Effector CD4-positive, alpha-beta T cell (primary cell): Measurements from ENCODE around the gene TMEM184B.

Experiments used
- DNase-seq: peaks from one replicate; pipeline ENCODE4 v3.0.0-alpha.2; 2020
- total RNA-seq: gene quantifications from one replicate; lab custom pipeline; 2026; lab: John Stamatoyannopoulos, UW

TMEM184B gene
- total RNA-seq, result 35.6 reads per million, percentile 60 among the genes with 10 or more reads in this experiment

DNA sequence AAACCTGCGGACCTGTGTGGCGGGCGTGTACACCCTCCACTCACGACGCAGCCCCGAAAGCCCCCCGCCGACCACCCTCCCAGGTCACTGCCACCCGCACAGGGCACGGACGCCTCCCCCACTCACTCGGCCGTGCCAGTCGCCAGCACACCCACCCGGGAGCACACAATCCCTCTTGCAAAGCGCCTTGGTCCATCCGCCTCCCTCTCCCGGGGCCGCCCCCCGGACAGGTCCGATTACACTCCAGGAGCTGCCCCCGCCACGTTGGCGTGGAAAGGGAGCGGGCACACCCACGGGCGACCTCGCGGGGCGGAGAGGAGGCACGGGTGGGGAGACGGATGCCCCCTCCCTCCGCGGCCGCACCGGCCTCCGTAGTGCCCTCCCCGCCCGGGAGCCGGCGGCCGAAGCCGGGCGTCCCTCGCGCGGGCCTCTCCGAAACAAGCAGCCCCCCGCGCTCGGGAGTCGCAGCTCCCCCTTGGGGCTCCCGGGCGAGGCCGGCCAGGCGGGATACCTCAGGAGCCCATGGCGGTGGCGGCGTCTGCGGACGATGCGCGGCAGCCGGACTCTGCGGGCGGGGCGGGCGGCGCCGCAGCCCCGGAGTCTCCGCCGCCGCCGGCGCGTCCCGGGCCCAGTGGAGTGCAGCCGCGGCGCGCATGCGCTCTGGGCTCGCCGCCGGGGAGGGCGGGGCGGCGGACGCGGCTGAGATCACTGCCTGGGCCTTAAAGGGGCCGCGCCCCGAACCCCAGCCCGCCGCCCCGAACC, at the start of gene TMEM184B:
TMEM184B (minus strand) TSS at position 638 of the 762 bp plus-strand sequence. CDS start 25,049 bp downstream, outside the sequence.
- DNase-seq, result peak; percentile 73

DNA sequence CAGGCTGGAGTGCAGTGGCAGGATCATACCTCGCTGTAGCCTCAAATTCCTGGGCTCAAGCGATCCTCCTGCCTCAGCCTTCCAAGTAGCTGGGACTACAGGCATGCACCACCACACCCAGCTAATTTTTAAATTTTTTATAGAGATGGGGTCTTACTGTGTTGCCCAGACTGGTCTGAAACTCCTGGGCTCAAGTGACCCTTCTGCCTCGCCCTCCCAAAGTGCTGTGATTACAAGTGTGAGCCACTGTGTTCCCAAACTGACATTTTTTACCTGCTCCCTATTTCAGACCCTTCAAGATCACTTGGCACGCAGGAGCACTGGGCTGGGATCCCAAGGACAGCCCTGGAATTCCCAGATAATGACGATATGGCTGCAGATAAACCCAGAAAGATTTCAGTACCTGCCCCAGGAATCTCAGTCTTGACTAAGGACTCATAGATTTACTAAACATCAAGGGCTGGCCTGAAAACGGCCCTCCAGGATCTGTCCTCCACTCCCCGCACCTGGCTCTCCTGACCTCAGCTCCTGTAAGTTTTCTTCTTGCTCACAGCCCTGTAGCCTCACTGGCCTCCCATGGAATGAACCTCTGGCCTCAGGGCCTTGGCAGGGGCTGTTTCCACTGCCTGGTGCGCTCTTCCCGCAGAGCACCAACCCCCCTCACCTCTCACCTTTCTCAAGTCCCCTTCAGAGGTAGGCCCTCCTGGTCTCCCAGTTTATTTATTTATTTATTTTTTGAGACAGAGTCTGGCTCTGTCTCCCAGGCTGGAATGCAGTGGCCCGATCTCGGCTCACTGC, 48.0 kb upstream of the TMEM184B start:
- no peak for DNase-seq

DNA sequence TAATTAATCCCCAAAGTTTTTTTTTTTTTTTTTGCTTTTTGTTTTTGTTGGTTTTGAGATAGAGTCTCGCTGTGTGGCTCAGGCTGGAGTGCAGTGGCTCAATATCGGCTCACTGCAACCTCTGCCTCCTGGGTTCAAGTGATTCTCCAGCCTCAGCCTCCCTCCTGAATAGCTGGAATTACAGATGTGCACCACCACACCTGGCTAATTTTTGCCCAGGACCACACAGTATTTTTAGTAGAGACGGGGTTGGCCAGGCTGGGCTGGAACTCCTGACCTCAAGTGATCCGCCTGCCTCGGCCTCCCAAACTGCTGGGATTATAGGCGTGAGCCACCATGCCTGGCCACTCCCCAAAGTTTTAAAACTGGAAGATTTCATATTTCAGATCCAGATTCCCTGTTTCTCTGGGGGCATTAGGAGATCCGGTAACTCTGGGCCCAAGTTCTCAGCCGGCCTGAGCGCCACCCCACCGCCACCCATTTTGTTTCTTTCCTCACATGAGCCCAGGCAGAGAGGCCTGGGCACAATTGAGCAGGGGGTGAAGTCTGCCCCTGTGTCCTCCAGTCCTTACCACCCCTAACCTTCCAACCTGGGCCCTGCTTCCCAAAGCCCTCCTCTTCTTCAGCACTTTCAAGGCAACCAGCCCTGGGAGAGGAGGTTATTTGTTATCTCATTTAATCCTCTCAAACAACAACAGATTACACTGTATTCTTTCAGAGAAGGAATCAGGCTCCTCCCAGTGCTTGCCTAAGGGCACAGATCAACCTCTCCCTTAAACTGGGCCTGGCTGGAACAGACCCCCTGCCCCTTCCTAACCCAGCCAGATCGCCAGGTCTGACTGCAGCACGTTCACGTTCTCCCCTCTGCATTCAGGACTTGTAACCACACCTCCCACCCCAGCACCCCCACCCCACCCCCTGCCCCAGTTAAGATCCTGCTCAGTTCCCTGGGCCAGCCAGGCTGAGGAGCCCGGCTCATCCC, 46.3 kb upstream of the TMEM184B start:
- DNase-seq, result no peak

DNA sequence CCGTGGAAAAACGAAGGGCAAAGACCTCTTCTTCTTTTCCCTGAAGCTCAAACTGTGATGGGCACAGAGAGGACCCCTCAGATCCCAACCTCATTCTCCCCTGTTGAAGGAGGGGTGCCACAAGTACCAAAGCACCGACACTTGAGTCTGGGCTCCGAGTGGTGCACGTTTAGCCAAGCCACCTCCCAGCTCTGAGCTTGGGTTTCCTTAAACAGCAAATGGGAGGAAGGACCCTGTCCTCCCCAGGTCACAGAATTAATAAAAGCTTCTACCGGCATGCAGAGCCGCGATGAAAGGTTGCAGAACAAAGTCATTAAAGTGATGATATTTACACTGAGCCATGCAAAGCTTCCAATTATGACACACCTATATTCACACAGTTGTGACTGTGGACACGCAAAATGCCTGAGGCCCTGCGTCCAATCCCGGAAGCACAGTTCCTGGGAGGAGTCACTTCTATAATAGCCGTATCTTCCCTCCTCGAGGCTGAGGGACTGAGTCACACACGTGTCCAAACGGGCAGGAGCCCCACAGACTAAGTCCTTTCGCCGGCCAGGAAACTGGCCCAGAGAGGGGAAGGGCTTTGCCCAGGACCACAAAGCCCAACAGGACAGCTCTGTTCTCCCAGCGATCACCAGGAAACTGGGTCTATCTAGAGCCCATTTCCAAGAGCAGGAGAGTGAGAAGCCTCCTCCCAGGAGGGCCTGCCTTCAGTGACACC, 45.3 kb upstream of the TMEM184B start:
- no peak for DNase-seq

DNA sequence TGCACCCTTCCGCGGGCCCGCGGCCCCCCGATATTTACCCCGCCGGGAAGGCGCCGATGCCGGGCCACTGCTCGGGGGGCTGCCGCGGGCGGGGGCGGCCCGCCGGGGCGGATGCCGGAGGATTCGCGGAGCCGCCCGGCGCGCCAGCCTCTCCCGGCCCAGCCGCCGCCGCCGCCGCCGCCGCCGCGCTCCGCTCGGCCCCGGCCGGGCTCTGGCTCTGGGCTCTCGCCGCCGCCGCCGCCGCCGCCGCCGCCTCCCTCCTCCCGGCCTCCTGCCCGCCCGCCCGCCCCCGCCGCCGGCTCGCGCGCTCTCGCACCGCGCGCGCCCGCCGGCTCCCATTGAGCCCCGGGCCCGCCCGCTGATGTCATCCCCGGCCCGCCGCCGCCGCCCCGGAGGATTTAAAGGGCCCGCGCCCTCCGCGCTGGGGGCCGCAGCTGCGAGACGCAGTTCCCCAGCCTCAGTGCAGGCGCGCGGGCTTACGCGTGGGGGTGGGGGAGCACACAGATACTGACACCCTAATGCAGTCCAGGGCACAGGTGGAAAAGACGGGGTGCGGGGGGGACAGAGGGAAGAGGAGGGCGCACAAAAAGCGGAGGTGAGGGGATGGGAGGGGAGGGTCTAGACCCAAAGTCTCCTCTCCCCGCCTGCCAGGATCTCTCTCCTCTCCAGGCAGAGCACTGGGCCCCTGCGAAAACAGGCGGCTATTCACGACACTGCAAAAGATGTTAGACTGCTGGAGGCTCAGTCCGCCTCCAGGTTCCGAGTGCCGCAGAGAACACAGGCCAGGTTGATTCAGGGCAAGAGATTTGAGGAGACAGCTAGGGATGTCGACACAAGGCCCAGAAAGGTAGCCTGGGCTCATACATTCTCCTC, 44.5 kb upstream of the TMEM184B start, which contains the start of gene CSNK1E:
CSNK1E (minus strand) TSS at position 312 of the 873 bp plus-strand sequence. CDS start 3,276 bp downstream, outside the sequence.
- peak; percentile 74 for DNase-seq

DNA sequence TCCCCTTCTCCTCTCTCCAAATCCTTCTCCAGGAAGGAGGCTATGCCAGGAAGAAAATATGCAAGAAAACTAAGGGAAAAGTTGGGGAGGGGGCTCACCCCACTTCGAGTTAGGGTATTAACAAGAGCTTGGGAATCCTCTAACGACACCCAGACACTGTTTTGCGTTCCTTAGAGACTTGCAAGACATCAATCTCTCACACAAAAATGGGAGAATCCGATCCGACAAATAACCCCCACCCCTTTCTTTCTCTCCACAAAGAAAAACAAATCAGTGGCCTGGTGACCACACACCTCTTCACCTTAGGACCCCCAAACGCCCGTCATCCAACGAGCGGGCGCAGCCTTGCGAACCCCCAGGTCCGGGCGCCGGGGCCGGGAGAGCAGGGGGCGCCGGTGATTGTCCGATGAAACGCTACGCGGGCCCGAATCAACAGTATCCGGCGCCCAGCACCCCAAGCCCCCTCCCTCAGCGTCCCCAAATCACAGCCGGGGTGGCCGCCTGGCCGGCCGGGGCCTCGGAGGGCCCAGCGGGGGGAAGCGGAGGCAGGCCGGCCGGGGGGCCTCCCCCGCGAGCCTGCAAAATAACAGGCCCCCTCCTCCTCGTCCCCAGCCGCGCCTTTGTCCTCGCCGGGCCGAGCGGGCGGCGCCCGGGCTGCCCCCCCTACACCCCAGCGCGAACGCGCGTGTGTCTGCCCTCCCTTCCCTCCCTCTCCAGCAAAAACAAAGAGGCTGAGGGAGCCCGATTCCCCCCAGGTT, 43.7 kb upstream of the TMEM184B start:
- DNase-seq, result peak; percentile 51

DNA sequence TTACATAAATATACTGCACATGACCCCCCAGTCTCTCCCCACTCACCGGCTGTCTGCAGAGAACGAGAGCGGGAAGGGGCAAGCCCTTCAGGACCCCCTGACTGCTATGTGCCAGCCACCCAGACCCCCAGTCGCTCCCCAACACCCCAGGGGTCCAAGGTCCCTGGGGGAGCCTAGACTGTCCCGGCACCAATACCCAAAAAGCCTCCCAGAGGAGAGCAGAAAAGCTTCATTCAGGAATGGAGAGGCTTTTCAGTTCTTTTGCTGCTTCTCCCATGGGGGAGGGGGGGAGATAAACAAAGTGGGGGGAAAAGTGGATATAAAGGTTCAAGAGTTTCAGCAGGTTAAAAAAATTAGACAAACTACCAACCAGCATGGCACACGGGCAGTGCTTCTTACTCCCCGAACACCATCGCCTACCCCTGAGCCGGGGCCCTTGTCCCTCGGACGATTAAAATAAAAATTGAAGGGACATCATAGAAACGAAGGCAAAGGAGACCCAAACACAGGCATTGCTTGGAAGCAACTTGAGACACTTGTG, 43.1 kb upstream of the TMEM184B start:
- no peak for DNase-seq

DNA sequence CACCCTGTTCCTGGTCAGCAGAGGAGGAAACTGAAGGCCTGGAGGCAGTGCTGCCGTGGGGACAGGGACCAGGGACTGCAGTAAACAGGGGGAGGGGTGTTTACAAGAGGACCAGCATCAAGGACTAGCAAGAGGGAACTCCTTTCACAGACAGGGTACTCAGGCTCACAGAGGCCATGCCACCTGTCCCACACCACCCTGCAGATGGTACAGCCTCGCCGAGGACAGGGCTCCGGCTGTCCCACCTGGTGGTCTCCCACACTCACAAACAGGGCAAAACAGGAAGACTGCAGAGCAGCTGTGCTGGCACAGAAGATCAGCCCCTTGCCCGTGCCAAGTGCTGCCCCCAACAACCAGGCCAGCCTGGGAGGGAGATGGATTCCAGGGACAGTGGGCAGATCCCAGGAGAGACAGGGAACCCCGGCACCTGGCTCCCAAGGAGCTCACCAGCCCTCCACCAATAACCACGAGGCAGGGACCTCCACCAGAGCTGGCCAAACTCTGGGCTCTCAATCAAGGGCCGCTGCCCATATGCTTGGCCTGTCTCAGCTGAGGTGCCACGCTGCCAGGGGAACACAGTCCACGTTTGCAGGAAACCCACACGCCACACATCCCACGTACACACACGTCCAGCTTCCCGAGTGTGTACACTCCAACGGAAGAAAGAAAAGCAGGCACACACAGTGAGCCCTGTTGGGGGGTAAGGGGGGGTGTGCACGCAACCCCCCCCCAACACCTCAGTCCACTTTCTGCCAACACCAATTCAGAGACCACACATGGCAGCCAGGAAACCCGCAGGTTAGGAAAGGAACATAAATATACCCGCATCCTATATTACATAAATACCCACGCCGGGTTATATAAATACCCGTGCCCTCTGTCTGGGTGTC, 42.4 kb upstream of the TMEM184B start:
- DNase-seq, result no peak

DNA sequence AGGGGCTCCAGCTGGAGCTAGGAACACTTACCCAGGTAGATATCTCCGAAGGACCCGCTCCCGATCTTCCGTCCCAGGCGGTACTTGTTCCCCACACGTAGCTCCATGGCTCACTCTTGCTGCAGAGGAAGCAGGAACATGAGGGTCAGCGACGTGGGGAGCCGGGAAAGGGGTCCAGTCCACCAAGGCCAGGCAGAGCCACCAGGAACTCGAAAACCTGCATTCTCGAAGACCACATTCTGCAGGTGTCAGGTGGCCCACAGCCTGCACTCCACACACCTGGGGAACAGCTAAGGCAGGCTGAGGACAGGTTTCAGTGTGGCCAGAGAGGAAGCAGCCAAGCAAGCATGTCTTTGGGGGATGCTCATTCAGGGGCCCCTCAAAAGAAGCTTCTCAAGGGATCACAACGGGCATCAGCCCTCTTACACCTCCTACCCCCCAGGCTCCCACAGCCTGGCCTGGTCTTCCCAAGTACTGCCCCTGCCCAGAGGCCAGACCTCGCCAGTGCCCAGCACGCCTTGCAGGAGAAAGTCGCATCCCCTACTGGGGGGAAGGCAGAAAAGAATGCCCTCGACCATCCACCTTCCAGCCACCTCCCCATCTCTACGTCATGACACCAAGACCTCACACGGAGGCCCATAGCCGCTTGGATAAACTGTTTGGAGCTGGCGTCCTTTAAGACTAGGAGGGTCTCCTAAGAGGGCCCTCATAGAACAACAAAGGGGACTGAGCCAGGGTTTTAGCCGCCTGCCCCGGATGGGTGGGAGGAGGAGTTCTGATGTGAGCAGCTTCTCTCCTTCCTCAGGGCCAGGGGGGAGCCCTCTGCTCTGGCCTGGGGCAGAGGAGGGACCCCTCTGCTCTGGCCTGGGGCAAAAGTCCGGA, 41.5 kb upstream of the TMEM184B start:
- DNase-seq, result no peak

DNA sequence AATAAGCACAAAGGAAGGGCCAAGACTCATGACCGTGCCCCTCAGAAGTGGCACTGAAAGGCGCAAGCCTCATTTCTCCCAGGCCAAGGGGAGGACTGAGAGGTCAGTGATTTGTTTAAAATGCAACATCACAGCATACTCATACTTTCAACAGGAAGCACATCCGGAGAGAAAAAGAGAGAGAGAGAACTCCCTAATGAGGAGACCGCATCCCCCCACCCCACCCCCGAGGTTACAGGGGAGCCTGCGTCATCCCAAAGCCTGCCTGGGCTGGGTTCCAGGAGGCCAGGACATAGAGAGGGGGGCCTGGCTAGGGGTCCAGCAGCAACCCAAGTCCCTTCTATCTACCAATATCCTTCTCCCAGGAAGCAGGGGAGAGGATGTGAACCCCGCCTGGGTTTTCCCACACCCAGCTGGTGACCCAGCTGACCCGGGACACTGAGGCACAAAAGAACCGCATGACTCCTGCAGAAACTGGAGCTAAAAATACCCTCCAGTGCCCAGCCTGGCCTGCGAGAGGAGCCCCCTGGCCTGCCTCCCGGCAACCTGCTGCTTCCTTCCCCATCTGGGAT, 40.7 kb upstream of the TMEM184B start:
- DNase-seq, result no peak

DNA sequence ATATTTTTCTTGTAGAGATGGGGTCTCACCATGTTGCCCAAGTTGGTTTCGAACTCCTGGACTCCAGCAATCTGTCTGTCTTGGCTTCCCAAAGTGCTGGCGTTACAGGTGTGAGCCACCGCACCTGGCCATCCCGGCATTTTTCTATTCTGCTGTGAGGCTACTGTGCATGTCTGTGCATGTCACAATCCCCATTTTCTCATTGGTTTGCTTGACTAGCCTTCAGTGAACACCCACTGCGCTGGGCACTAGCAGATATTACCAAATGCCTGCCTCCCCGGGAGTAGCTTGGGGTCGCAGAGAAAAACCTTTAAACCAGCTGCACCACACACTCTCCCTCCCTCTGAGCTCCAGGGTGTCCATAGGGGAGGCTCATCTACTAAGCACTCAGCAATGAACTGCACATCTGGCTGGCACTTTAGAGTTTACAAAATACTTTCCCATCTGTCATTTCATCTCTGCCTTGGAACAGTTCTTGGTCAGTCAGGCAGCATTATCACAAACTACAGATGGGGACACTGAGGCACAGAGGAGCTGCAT, 39.5 kb upstream of the TMEM184B start:
- no peak for DNase-seq

DNA sequence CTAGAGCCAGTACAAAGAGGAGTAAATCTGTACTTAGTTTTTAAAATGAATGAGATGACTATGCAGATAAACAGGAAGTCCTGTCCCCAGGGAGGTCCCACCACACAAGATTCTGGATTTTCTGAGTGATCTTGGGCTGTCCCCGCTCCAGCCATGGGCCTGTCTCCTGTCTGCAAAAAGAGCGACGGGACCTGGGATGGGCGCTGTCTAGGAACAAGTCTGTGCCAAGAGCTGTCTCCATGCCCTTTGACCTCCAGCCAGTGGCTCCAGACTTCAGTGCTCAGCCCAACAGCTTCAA, 38.5 kb upstream of the TMEM184B start:
- DNase-seq, result no peak

DNA sequence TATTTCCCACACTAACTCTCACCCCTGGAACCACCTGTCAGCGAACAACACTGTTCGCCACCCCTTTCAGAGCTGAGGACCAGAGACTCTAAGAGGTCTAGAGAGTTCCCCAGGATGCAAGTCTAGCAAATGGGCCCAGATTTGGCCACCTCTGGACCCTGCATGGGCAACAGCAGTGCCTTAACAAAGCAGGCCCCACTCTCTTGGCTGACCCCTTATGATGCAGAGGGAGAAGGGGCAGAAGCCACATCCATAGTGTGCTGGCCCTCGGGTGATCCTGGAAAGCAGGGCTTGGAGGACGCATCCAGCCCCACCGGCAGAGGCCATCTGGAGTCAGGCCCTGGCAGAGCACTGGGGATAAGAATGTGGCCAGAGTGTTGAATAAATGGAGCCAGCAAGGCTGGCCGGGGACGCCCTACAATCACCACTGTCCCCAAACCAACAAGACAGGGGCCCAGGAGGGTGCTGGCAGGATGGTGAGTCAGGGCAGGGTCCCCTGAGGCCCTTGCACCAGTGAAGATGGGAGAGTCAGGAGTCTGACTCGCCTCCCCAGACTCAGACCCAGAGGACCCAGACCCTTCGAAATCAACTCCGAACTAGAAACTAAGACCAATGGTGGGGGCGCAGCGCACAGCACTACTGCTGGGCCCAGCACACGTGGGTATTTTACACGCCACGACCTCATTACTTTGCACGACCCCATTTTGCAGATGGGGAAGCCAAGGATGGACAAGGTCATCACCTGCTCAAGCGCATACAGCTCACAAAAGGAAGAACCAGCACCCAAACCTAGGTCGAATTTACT, 37.9 kb upstream of the TMEM184B start:
- DNase-seq, result no peak

DNA sequence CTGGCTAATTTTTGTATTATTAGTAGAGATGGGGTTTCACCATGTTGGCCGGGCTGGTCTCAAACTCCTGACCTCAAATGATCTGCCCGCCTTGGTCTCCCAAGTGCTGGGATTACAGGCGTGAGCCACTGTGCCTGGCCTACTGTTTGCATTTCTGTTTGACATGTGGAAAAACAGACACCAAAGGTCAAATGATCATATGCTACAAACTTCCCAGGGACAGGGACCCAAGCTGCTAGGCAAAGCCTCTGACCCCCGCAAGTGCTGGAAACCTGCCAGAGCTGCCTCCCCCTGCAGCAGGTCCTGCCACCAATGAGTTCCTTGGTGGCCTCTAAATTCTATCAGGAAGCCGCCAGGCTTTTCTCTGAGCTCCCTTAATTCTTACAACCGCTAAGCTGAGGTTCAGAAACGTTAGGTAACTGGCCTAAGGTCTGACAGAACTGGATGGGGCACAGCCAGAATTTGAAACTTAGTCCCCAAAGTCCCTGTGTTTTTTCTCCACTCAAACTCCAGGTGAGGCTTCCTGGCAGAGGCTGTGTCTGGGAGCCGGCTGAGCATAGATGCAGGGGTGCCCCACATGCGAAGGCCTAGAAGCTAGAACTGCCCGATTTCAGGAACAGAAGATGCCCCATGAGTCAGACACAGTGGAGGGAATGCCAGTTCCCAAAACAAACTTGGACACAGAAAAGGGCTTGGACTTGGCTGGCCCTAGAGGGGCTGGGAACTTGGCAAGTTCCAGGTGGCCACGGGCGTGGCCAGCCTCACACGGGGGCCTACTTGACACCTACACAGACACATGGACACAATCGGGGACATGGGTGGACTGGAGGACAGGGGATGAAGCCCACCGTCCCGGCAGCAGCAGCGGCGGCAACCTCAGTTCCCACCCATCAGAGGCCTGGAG, 37.1 kb upstream of the TMEM184B start:
- no peak for DNase-seq
